NCI-H187 treated with DMSO at 0.1 percent for 48 hours (cell line): ENCODE measurements around the gene TSHZ2.

Source experiments
- DNase-seq: peaks from one replicate; lab custom pipeline; 2025; lab: John Stamatoyannopoulos, UW

The TSHZ2 gene

DNA sequence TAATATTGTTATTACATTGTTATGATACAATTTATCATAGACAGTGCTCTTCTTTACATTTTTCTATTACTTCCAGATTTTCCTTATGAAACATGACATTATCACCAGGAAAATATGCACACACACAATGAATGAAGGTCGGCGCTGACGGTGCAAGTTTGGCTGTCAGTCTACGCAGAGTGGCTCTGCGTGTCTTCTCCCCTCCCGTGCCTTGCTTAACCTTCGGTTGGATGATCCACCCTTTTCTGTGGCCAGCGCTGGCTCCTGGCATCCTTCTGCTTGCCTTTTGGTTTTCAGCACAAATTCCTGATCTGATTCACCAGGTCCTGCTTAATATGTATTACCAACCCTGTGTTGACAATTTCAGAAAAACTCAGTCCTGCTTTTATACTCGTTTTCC, 157.4 kb downstream of the TSHZ2 start:
- no peak for DNase-seq

DNA sequence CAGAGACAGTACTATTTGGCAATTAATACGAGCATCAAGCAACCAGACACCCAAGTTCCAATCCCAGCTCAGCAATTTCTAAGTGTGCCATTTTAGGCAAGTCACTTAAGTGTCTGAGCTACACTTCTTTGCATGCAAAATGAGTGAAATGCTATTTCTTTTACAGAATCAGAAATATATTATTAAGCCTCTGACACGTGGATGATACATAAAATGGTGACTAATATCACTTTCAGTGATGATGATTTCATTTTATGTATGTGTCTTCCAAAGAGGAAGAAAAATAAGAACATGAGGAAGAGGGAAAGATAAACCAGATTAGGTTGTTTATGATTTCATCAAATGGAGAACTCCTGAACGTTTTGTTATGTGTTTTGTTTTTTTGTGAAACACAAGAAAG, 158.6 kb downstream of the TSHZ2 start:
- no peak for DNase-seq

DNA sequence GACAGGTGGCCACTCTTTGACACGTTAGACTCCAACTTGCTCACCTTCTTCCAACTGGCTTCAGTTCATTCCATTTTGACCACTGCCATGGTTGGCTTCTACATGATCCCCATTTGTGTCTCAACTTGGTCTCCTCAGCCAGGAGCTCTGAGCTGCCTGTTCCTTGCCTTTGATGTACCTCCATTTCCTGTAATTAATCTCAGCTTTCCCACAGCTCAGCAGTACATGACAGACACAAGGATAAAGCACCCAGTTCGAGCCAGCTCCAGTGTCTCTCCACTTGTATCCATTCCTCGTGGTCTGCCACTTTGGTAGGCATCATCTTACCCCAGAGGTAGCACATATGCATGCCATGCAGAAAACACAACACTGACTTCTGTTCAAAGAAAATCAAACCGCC, 161.0 kb downstream of the TSHZ2 start:
- no peak for DNase-seq

DNA sequence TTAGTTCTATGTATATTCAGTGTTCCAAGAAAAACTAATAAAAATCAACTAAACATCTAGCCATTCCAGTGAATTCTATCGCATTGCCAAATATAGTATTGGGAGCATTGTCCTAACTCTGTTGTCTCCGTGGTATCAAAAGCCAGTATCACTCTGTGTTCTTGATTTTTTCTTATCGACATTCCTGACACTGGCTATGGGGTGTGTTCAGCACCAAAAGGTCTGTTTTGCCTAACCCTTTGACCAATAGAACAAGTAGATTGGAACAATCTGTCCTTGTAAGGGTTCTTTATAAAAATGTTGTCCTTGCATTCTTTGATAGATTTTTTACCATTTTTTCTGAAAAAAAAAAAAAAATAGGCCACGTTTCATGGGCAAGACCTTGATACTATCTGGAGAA, 161.5 kb downstream of the TSHZ2 start:
- no peak for DNase-seq

DNA sequence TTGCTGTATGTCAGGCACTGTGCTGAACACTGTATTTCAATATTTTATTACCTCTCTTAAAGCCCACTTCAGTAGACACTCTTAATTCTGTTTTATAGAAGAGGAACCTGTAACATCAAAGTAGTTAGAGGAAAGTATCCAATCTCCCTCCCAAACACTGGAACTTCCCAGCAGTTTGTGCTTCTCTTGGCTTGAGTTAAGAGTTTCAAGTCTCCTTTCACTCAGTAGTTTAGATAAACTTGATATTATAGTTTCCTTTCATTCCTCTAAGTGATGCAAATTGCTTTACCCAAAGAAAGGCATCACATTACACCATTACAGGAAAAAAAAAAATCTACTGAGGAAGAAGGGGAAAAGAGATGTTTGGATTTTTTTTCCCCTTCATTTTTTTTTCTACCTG, 164.3 kb downstream of the TSHZ2 start:
- no peak for DNase-seq

DNA sequence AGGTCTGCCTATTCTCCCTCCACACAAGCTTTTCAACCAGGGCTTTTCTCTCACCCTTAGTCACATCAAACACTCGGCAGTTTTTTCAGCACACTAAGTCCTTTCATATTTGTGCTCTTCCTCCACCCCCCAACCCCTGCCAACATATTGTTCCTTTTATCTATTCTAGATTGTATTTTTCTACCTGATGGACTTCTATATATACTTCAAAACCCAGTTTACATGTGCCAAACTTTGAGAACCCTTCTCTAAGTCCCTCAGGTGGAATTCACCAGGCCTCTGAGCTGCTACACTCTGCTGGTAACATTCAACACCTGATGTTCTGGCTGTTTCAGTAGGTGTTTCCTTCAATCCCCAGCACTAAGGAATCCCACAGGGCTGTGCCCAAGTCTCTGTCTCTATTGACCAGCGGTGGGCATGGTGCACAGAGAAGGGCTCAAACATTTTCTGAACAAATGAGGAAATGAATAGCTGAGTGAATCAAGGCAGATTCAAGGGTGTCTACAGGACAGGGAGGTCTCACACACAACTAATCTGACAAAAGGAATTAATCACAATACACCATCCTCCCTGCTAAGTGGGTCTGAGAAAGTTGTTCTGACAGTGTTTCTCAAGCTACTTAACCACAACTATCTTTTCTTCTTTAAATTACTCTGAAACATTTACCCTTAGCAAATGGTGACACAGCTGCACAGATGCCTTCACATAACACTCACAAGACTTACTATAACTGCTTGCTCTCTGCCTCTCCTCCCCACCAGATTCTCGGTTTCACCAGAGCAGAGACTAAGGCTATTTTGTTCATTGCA, 166.5 kb downstream of the TSHZ2 start:
- DNase-seq = no peak

DNA sequence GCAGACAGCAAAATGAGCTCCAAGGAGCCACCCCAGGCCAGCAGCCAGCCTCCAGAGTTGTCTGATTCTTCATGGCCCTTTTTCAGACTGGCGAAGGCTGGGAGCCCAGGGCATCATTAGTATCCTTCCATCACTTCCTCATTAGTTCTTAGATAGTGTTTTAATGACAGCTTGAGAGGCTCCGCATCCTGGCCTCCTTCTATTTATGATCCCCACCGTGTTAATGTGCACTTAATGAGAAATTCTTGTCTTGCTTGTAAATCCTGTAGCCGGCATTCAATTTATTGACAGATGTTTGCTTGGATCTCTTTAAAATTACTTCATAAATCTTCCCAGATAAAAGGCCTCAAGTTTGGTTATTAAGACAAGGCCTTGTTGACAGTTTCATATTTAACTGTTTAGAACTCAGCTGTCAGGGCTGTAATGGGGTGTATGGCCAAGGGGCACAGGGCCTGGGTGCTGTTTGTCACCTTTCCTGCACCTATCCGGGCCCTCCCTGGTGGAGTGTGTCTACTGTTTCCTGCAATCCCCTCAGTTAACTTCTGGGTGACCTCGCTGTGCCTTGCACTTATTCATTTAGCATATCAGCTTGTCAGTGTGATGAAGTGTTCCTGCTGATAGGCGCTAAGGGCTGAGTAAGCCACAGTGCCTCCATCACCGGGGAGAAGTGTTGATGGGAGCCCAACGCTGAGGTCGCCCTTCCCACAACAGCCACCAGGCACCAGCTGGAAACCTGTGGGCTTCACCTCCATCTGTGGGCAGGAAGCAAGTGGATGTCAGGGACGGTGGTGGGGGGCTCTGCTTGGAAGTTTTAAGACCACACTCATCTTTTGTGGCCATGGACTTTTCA, 169.3 kb downstream of the TSHZ2 start:
- no peak for DNase-seq

DNA sequence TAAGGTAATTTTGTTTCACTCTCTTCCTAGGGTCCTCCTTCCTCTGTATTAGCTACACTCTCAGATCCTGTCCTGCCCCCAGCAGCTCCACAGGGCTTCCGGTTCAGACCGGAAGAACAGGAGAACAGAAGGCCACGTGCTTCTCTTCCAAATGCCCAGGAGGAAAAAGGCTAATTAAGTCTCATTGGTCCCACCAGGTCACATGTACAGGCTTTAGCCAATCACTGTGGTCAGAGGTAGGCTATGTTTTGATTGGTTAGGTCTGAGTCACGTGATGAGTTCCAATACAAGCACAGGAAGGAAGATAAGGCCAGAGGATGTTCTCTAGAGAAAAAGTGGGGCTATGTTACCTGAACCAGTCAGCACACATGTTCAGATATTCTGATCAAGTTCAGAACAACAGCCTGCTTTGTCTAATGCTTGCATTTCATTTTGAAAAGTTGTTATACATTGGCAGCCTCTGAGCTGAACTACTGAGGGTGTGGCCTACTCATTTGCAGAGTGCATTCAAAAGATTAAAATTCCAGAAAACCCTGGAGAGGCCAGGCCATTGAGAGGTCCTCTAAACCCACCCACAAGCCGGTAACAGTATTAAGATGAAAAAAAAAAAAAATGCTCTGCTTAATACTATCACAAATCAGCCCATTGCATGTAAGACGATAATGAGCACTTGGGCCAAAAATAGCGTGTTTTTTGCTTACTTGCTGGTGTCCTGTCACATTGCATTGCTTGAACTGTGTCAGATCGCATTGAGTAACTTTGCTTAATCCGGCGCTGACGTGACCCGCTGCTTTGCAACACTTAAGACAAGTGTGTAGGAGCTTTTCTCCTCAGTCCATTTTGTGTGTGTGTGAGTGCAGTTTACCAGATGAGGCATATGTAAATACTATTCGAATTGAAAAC, 170.3 kb downstream of the TSHZ2 start:
- no peak for DNase-seq

DNA sequence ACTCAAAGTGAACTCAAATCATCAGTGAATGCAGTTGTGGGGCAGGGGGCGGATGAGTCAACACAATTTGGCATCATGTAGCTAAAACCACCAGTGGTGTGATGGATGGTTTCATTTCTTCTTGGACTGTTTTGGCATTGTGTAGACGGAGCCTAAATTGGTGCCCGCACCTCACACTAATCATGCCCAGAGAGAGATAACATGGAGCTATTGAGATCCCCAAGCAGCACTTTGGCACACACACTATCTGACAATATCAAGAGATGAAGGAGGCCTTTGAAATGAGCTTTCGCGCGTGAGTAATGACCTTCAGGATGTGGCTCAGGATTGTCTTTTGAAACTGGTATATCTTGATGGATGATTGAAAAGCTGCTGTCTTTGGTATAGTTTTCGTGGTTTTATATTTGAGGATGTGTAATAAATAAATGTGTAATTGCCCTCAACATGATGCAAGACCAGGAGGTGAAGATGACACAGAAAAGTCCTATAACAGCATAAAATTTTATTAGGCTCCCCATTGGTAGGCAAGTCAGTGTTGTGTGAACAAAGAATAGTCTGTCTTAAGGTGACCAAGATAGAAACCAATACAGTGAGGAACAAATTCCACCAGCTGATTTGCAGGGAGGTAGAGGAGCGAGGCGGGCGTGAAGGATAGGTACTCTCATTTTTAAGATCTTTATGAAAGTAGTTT, 174.2 kb downstream of the TSHZ2 start:
- no peak for DNase-seq

DNA sequence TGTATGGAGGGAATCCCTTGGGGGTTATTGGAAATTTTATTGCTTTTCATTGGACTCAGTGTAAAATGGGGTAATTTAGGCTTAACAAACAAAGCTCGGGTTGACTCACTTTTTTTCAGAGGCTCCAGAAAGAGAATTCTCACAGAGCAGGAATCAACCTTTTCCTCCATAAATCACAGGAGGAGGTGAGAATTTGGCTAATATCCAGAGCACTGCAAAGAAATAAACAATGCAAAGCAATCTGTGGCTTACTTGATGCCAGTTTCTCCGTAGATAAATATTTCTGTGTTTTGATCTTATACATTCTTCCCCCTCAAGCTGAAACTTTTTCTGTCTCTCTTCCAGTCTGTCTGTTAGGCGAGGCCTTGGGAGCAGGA, 176.6 kb downstream of the TSHZ2 start:
- DNase-seq = no peak

DNA sequence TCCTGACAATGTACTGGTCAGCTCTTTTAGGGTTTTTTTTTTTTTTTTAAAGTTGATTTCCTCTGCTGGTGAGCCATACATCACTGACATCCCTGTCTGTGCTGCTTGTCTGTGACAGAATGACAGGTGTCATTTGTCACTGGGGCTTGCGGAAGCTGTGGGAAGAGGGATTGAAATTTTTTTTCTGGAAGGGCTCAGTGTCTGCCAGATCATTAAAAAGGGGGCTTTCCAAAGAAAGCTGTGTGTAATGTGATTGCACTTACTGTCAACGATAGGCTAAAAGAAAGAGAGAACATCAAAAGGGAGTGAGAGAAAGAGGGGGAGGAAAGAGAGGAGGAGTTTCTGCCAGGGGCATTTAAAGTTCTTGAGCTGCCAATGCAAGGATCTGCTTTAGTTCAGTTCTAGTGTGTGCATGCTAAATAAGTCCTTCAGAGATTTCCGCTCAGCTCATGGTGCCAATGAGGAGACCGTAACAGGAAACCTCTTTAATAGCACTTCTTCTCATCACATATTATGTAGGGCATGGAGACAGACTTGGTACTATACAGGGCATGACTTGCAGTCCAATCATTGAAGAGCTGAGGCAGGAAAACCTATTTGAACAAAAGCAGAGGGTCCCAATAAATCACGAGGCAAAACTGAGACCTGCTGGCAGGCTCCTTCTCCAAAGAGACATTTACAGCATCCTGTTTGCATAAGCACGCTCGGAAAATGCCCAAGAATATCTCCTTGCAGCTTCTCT, 177.2 kb downstream of the TSHZ2 start:
- peak; percentile 10 for DNase-seq

DNA sequence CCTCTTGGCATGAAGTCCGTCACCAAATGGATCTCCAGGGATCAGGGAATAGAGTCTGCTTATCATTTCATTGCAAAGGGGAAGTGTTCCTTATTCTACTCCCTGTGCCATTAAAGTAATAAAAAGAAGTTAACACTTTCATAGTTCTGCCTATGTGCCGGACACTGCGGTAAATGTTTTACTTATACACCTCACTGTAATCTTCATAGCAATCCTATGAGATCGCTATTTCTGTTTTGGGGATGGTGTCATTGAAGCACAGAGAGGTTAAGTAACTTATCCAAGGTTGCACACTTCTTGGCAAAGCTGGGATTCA, 177.7 kb downstream of the TSHZ2 start:
- no peak for DNase-seq

DNA sequence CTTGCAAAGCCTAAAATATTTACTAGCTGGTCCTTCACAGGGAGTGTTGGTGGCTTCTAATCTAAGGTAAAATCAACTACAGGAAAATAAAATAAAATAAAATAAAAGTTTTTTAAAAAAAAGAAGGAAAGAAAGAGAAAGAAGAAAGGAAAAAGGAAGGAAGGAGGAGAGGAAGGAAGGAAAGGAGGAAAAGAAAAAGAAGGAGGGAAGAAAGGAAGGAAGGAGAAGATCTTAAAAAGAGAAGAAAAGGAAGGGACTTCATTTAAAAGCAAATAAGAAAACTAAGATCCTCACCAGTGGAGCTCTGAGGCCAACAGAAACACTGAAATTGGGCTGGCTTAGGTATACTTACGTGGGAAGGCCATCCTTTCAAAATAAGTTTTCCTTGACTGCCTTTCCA, 178.4 kb downstream of the TSHZ2 start:
- no peak for DNase-seq

DNA sequence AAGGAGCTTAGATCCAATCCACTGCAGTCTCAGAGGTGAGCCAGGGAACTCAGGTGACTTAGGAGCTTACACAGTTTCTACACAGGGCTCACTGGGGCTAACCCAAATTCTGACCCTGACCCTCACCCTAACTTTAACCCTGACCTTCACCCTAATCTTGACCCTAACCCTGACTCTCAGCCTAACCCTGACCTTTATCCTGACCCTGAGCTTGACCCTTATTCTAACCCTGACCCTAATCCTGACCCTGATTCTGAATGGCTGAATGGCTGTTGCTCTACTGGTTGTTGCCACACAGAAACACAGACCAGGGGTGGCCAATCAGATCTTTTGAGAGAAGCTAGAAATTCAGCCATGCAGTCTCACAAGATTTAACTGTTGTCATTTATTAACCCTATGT, 180.1 kb downstream of the TSHZ2 start:
- DNase-seq = no peak

DNA sequence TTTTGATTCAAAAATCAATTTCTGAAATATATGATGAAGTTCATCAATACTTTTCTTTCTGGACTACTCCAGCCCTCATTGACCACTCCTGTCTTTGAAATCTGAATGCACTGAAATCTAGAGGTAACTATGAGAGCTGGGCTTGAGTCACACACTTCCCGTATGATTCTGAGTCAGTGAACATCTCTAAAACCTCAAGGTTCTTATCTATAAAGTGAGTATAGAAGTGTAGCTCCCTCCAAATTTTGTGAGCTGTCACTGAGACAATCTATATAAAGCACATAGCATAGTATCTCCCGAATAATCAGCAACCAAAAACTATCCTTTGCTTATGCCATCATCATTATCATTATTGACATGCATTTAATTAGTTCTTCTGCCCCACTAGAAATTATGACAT, 182.4 kb downstream of the TSHZ2 start:
- DNase-seq = no peak

DNA sequence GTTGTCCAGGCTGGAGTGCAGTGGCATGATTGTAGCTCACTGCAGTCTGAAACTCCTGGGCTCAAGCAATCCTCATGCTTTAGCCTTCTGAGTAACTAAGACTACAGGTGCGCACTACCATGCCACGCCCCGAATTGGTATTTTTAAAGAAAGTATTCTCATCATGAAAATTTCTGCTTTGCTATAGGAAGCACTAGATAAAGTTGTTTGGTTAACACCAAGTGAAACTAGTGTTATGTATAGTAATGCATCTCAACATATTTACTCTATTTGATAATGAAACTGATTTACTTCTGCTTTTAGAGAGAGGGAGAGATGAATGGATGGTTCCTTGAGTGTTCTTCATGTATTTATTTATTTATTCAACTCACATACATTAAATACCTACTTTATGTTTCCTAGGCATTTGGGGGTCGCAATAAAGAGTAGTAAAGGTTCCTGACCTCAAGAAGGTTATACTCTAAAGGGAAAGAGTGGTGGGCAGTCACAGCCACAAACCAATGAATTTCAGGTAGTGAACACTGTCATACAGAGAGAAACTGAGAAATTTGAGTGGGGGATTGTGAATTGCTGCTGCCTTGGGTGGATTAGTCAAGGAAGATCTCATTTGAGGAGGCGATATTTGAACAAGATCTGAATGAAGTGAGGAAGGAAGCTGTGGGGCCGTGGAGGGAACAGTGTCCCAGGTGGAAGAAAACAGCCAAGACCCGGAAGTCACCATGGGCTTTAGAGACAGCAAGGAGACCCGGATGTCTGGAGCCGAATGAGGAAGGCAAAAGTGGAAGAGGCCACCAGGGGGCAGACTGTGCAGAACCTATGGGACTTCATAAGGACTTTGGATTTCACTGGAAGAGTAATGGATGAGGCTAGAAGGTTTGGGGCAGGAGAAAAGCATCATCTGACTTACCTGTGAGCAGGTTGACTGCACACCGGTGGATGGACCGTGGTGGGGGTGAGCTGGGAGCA, 185.6 kb downstream of the TSHZ2 start:
- no peak for DNase-seq

DNA sequence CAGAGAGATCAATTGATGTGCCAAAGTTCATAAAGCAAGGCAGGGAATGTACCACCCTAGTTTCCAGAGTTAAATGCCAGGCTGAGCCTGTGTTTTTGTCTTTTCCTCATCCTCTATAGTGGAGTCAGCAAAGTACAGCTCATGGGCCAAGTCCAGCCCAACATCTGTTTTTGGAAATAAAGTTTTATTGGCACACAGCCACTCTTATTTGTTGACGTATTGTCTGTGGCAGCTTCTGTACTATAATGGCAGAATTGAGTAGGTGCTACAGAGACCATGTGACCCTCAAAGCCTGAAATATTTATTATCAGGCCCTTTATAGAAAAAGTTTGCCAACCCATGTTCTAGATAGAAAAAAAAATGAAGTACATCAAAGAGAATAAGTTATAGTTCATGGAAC, 187.0 kb downstream of the TSHZ2 start:
- DNase-seq = no peak

DNA sequence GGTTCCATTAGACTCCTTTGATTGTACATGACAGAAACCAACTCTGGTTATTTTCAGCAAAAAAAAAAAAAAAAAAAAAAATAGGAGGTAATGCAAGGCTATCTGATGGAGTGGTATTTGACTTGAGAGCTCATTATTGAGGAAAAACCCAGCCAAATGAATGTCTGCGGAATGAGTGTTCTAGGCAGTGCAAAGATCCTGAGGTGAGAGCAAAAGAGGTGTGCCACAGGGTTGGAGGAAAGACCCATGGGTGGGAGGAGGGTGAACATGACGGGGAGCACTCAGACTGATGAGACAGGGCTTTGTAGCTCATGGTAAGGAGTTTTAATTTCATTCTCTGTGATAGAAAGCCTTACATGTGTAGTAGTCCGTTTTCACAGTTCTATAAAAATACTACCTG, 188.9 kb downstream of the TSHZ2 start:
- no peak for DNase-seq

DNA sequence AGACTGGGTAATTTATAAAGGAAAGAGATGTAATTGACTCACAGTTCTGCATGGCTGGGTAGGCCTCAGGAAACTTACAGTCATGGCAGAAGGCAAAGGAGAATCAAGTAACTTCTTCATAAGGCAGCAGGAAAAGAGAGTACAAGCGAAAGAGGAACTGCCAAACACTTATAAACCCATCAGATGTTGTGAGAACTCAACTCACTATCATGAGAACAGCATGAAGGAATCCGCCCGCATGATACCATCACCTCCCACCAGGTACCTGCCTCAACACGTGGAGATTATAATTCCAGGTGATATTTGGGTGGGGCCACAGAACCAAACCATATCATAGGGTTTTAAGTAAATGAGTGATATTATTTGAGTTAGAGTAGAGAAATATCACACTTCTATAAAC, 189.3 kb downstream of the TSHZ2 start:
- DNase-seq = no peak

DNA sequence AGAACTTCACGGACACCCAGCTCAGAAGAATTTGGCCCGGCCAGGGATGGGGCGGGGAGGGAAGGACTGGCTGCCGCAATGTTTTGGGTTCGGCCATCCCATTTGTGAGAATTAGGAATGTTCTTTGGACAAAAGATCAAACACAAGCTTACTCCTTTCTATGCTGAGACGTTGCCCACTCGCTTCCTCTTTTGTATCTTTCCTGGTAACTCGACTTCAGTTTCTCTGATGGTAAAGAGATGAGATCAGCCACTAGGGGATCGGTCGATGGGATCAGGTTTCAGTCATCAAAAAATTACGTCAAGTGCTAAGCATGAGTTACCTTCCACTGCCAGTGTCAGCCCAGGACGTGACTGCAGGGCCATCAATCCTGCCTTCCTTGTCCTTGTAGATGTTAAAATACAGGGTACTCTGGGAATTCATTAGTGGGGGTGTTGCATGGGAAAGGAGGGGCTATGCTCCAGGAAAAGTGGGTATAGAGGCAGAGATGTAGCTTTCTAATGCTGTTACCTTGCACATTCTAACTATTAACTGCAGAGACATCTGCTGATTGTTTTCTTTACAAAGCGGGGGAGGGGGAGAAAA, 190.2 kb downstream of the TSHZ2 start:
- DNase-seq = peak; percentile 65
